SK-N-SH (cell line): ENCODE measurements around the gene ARHGEF11.
"Not testable (repeated sequence)": the region's sequence is repeated elsewhere in the genome, so short reads cannot be mapped to it uniquely, and the experiment has no call there.

Source experiments
- CHD2 ChIP-seq: fragments of 150-350 bp; IDR thresholded peaks from 2 replicates; pipeline ENCODE4 v1.6.1; 2018; ENCODE audit warnings: low read length; ENCODE audit not compliant: partially characterized antibody
- CTCF ChIP-seq: fragments of 200-600 bp; sonication (generic); IDR thresholded peaks from 2 replicates; pipeline ENCODE4 v1.6.1; 2017; ENCODE audit warnings: antibody characterized with exemption, mild to moderate bottlenecking, moderate library complexity
- ELF1 ChIP-seq: IDR thresholded peaks from 2 replicates; pipeline ENCODE4 v1.4.0; 2012
- EP300 ChIP-seq, 2 experiments: IDR thresholded peaks; 2 replicates each; pipeline versions ENCODE4 v1.4.0 to v1.6.1; 2012; ENCODE audit warnings: borderline replicate concordance in 1 of 2, low read depth in 1 of 2, low read length in 1 of 2
- EZH2phosphoT487 ChIP-seq: fragments of 200-600 bp; sonication (generic); IDR thresholded peaks from 2 replicates; pipeline ENCODE4 v1.6.1; 2017; ENCODE audit warnings: low read depth, mixed run types, mild to moderate bottlenecking, antibody characterized with exemption, moderate library complexity, borderline replicate concordance
- FOSL2 ChIP-seq: IDR thresholded peaks from 2 replicates; pipeline ENCODE4 v1.4.0; 2012; ENCODE audit warnings: low read depth, mild to moderate bottlenecking, moderate library complexity, borderline replicate concordance
- GABPA ChIP-seq: IDR thresholded peaks from 2 replicates; pipeline ENCODE4 v1.4.0; 2012; ENCODE audit warnings: low read depth, mild to moderate bottlenecking
- MXI1 ChIP-seq: IDR thresholded peaks from 2 replicates; pipeline ENCODE4 v1.6.1; 2012; ENCODE audit warnings: mild to moderate bottlenecking, low read depth, low read length, improper control_type of control experiment
- RXRA ChIP-seq: IDR thresholded peaks from 2 replicates; pipeline ENCODE4 v1.4.0; 2012; ENCODE audit warnings: low read depth, mild to moderate bottlenecking, borderline replicate concordance
- TCF12 ChIP-seq: IDR thresholded peaks from 2 replicates; pipeline ENCODE4 v1.4.0; 2012

- TF ChIP-seq ELF1; RXRA; MXI1; CTCF; EZH2phosphoT487; TCF12; GABPA; CHD2; EP300 (IDR thresholded peaks at IDR 0.05; ENCODE audit: borderline replicate concordance in 1 of 2, low read depth in 1 of 2, low read length in 1 of 2); FOSL2: not testable (repeated sequence)
Observed at GRCh38 chr1:156926695-156927094, 118.8 kb downstream of the ARHGEF11 start.
